ENCODE measurements around the gene TSHZ1. TPM values are rescaled to one million over a fixed set of nuclear protein-coding genes. Genes with fewer than 3 reads are reported as not detected.

TSHZ1 gene
- total RNA-seq, 1 donor from 2014 or later = 12.2 TPM

GRCh38 chr18:75279381-75279780 is 68.8 kb downstream of the TSHZ1 start:
- no peaks in the 10 kb centered on the region for H3K9me3 Mint-ChIP-seq (ENCODE audit: unreplicated experiment)
- no peak overlapping the region for H3K27ac Mint-ChIP-seq (ENCODE audit: unreplicated experiment)
- TF ChIP-seq, protein P1, sequence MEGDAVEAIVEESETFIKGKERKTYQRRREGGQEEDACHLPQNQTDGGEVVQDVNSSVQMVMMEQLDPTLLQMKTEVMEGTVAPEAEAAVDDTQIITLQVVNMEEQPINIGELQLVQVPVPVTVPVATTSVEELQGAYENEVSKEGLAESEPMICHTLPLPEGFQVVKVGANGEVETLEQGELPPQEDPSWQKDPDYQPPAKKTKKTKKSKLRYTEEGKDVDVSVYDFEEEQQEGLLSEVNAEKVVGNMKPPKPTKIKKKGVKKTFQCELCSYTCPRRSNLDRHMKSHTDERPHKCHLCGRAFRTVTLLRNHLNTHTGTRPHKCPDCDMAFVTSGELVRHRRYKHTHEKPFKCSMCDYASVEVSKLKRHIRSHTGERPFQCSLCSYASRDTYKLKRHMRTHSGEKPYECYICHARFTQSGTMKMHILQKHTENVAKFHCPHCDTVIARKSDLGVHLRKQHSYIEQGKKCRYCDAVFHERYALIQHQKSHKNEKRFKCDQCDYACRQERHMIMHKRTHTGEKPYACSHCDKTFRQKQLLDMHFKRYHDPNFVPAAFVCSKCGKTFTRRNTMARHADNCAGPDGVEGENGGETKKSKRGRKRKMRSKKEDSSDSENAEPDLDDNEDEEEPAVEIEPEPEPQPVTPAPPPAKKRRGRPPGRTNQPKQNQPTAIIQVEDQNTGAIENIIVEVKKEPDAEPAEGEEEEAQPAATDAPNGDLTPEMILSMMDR (IDR thresholded peaks at IDR 0.05) = no peak
- no peak overlapping the region for H3K4me3 Mint-ChIP-seq (ENCODE audit: unreplicated experiment)
- H3K4me1 Mint-ChIP-seq (ENCODE audit: unreplicated experiment) = peaks cover 10% of the 10 kb centered on the region
- no peaks in the 10 kb centered on the region for H3K36me3 Mint-ChIP-seq (ENCODE audit: unreplicated experiment)
- no peak for DNase-seq (ENCODE audit: extremely low spot score, unreplicated experiment)
- H3K27me3 Mint-ChIP-seq (ENCODE audit: unreplicated experiment) = no peaks in the 10 kb centered on the region

DNA sequence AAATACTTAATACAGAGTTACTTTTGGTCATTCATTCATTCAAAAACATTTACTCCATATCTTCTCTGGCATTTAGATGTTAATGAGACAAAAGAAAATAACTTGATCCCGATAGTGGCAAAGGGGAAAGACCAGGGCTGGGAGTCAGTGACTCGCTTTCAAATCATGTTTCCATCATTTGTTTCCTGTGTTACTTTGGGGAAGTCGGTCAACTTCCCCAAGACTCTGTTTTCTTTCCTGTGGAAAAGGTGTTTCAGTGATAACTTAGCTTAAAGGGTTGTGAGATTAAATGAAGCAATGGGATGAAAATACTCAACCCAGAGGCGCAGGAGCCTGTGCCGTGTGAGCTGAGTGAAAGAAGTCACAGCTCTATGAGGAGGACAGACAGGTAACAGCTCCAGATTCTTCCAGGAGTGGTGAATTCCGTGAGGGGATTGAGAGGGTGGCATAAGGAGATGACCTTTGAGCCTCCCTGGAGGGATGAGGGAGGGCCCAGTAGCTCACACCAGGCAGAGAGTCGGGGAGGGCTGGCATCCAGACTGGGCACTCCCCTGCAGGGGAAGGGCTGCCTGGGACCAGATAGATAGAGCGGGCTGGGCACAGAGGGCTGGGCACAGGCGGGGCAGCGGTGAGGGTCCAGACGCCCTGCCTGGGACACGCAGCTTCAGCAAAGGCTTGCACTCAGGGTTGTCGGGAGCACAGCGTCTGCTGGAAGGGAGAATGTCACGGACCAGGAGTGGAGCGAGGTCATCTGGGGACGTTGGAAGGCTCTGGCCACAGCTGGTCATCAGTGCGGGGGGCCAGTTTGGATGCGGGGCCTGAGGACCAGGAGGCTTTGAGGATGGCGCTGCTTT is 70.1 kb downstream of the TSHZ1 start:
- peaks cover 6% of the 10 kb centered on the region for H3K36me3 Mint-ChIP-seq (ENCODE audit: unreplicated experiment)
- H3K9me3 Mint-ChIP-seq (ENCODE audit: unreplicated experiment) = no peaks in the 10 kb centered on the region
- no peak overlapping the region for H3K4me3 Mint-ChIP-seq (ENCODE audit: unreplicated experiment)
- peaks cover 10% of the 10 kb centered on the region for H3K4me1 Mint-ChIP-seq (ENCODE audit: unreplicated experiment)
- TF ChIP-seq, protein P1 (IDR thresholded peaks at IDR 0.05) = no peak
- DNase-seq (ENCODE audit: extremely low spot score, unreplicated experiment) = no peak
- H3K27ac Mint-ChIP-seq (ENCODE audit: unreplicated experiment) = no peak overlapping the region
- no peaks in the 10 kb centered on the region for H3K27me3 Mint-ChIP-seq (ENCODE audit: unreplicated experiment)

- H3K27ac Mint-ChIP-seq (ENCODE audit: unreplicated experiment) = no peak overlapping the region
- no peak overlapping the region for H3K4me3 Mint-ChIP-seq (ENCODE audit: unreplicated experiment)
- peaks cover 6% of the 10 kb centered on the region for H3K4me1 Mint-ChIP-seq (ENCODE audit: unreplicated experiment)
- TF ChIP-seq, protein P1 (IDR thresholded peaks at IDR 0.05) = no peak
- no peaks in the 10 kb centered on the region for H3K27me3 Mint-ChIP-seq (ENCODE audit: unreplicated experiment)
- no peak for DNase-seq (ENCODE audit: extremely low spot score, unreplicated experiment)
- peaks cover 13% of the 10 kb centered on the region for H3K36me3 Mint-ChIP-seq (ENCODE audit: unreplicated experiment)
- H3K9me3 Mint-ChIP-seq (ENCODE audit: unreplicated experiment) = no peaks in the 10 kb centered on the region
Measured at GRCh38 chr18:75282746-75283145, 72.1 kb downstream of the TSHZ1 start.

- TF ChIP-seq, protein P1 (IDR thresholded peaks at IDR 0.05) = no peak
- no peak for DNase-seq (ENCODE audit: extremely low spot score, unreplicated experiment)
- Mint-ChIP-seq H3K4me1 (ENCODE audit: unreplicated experiment) (peaks cover 6% of the 10 kb centered on the region), H3K27me3 (ENCODE audit: unreplicated experiment) (no peaks in the 10 kb centered on the region), H3K9me3 (ENCODE audit: unreplicated experiment) (no peaks in the 10 kb centered on the region), H3K36me3 (ENCODE audit: unreplicated experiment) (peaks cover 15% of the 10 kb centered on the region), H3K27ac (ENCODE audit: unreplicated experiment) (no peak overlapping the region), H3K4me3 (ENCODE audit: unreplicated experiment) (no peak overlapping the region)
Measured at GRCh38 chr18:75283731-75284130, 73.1 kb downstream of the TSHZ1 start.

- H3K9me3 Mint-ChIP-seq (ENCODE audit: unreplicated experiment) = no peaks in the 10 kb centered on the region
- DNase-seq (ENCODE audit: extremely low spot score, unreplicated experiment) = no peak
- TF ChIP-seq, protein P1 (IDR thresholded peaks at IDR 0.05) = no peak
- no peak overlapping the region for H3K4me3 Mint-ChIP-seq (ENCODE audit: unreplicated experiment)
- peaks cover 15% of the 10 kb centered on the region for H3K36me3 Mint-ChIP-seq (ENCODE audit: unreplicated experiment)
- H3K4me1 Mint-ChIP-seq (ENCODE audit: unreplicated experiment) = peaks cover 5% of the 10 kb centered on the region
- H3K27me3 Mint-ChIP-seq (ENCODE audit: unreplicated experiment) = no peaks in the 10 kb centered on the region
- no peak overlapping the region for H3K27ac Mint-ChIP-seq (ENCODE audit: unreplicated experiment)
Measured at GRCh38 chr18:75284566-75284965, 74.0 kb downstream of the TSHZ1 start.
